ENCODE data around the gene HOXC9. TPM values are rescaled to one million over a fixed set of nuclear protein-coding genes. Genes with fewer than 3 reads are reported as not detected.

The HOXC9 gene
- total RNA-seq, 1 experiment from 2014 or later: 4.9 TPM

DNA sequence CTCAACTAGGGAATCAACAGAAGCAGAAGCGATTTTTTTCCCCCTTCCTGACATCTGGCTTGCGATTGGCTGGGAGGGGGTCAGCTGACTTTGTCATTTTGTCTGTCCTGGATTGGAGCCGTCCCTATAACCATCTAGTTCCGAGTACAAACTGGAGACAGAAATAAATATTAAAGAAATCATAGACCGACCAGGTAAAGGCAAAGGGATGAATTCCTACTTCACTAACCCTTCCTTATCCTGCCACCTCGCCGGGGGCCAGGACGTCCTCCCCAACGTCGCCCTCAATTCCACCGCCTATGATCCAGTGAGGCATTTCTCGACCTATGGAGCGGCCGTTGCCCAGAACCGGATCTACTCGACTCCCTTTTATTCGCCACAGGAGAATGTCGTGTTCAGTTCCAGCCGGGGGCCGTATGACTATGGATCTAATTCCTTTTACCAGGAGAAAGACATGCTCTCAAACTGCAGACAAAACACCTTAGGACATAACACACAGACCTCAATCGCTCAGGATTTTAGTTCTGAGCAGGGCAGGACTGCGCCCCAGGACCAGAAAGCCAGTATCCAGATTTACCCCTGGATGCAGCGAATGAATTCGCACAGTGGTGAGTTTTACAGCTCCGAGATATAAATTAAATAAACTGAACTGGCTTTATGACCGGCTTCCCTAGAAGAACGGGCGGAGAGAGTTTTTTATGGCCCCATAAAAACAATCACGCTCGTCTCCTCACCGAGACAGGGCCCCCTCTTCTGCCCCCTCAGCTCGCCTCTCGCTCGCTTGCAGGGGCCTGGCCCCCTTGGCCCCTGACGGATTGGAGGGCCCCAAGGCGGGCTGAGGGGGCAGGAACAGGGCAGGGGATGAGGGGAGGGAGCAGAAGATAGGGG is 28.6 kb downstream of the HOXC9 start, which contains the start of gene HOXC6:
Gene HOXC6, plus strand, starts transcription at position 127 of the 888 bp plus-strand sequence. Its CDS starts 82 bp downstream, at position 209.
- no peak for DNase-seq (ENCODE audit: low read depth)

DNA sequence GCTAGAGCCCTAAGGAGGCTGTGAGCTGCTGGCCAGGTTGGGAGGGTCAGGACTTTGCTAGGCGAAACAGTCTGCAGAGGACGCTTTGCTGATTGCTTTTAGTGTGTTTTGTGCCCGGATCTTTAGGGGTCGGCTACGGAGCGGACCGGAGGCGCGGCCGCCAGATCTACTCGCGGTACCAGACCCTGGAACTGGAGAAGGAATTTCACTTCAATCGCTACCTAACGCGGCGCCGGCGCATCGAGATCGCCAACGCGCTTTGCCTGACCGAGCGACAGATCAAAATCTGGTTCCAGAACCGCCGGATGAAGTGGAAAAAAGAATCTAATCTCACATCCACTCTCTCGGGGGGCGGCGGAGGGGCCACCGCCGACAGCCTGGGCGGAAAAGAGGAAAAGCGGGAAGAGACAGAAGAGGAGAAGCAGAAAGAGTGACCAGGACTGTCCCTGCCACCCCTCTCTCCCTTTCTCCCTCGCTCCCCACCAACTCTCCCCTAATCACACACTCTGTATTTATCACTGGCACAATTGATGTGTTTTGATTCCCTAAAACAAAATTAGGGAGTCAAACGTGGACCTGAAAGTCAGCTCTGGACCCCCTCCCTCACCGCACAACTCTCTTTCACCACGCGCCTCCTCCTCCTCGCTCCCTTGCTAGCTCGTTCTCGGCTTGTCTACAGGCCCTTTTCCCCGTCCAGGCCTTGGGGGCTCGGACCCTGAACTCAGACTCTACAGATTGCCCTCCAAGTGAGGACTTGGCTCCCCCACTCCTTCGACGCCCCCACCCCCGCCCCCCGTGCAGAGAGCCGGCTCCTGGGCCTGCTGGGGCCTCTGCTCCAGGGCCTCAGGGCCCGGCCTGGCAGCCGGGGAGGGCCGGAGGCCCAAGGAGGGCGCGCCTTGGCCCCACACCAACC is 29.8 kb downstream of the HOXC9 start:
- DNase-seq (ENCODE audit: low read depth): no peak

DNA sequence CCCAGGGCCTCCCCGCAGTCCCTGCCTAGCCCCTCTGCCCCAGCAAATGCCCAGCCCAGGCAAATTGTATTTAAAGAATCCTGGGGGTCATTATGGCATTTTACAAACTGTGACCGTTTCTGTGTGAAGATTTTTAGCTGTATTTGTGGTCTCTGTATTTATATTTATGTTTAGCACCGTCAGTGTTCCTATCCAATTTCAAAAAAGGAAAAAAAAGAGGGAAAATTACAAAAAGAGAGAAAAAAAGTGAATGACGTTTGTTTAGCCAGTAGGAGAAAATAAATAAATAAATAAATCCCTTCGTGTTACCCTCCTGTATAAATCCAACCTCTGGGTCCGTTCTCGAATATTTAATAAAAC is 30.5 kb downstream of the HOXC9 start:
- DNase-seq (ENCODE audit: low read depth): no peak

DNA sequence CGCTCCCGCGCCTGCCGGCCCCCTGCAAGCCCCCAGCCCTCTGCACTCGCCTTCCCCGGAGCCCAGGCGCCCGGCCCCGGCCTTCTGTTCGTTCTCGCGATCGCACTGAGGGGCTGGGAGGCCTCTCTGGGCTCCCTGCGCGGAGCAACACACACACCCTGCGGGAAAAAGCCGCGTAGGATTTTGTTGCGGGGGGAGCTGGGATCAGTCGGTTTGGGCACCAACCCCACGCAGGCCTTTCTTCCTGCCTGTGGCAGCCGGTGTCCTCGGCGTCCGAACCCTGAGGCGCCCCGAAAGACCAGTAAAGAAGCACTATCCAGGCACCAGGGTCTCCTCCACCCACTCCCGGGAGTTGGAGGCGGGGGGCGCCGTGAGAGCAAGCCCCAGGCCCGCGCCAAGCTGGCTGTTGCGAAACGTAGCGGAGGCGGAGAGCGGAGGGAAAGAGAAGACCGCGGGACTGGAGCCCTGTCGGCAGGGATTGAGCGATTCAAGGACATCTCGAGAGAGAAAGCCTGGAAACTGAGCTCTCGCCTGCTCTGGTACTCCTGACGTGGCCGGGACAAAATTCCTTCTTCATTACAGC is 31.0 kb downstream of the HOXC9 start:
- DNase-seq (ENCODE audit: low read depth): no peak

DNA sequence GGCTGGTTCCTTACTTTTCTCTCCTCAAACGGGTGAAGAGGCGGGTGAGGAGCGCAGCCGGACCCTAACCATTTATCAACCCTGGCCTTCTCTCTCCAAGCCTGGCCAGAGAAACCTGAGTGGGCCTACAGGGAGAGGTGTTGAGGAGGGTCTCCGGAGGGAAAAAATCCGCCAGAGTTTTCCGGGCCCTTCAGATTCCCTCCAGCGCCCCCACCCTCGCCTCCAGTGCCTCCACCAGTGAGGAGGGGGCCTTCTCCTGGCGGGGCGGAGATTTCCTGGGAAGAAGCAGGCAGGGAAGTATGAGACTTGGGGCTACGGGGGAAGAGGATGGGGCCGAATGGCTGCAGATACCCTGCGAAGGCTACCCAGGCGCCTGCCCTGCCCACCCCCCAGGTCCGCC is 31.5 kb downstream of the HOXC9 start:
- no peak for DNase-seq (ENCODE audit: low read depth)

DNA sequence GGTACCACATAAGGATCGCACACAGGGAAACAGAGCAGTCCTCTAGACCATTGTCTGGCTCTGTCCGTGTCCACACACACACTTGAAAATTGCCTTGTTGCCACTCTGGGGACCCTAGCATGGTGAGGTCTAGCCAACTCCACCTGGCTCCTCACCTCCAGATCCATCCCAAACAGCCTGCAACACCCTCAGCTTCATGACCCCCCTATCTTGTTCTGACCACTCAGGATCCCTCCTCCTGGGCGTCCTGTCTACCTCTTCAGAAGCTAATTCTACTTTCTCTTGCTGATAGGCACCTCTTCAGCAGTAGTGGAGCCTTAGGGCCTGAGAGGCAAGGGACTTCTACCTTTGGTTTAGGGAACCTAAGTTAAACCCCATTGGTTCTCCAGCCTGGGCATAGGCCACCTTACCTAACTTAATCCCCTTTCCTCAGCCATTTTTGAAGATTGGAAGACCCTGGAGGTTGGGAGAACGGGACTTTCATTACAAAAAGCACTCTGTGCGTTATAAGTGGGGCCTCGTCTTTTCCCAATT is 32.2 kb downstream of the HOXC9 start:
- no peak for DNase-seq (ENCODE audit: low read depth)

DNA sequence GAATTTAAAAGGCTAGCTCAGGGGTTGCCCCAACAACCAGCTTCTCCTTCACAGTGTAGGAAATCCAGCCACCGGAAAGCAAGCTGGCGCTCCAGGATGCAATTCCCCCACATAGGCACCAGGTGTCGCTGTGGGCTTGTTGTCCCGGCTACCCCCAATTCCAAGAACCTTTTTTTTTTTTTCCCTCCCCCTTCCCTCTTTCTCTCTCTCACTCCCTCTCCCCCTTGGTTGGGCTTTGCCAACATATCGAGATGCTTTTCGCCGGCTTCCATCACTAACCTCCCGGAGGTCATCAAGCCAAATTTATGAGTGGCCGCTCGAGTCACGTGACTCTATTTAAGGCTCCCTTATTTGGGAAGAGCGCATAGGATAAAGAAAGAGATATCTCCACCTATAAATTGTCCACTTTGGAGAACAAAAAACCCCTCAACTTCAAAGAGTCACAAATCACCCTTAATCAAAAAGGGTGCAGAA is 32.7 kb downstream of the HOXC9 start, which contains the start of gene HOXC5:
Gene HOXC5, plus strand, starts transcription at position 424 of the 474 bp plus-strand sequence. CDS start 73 bp downstream, outside the sequence.
- DNase-seq (ENCODE audit: low read depth): peak; percentile 70

DNA sequence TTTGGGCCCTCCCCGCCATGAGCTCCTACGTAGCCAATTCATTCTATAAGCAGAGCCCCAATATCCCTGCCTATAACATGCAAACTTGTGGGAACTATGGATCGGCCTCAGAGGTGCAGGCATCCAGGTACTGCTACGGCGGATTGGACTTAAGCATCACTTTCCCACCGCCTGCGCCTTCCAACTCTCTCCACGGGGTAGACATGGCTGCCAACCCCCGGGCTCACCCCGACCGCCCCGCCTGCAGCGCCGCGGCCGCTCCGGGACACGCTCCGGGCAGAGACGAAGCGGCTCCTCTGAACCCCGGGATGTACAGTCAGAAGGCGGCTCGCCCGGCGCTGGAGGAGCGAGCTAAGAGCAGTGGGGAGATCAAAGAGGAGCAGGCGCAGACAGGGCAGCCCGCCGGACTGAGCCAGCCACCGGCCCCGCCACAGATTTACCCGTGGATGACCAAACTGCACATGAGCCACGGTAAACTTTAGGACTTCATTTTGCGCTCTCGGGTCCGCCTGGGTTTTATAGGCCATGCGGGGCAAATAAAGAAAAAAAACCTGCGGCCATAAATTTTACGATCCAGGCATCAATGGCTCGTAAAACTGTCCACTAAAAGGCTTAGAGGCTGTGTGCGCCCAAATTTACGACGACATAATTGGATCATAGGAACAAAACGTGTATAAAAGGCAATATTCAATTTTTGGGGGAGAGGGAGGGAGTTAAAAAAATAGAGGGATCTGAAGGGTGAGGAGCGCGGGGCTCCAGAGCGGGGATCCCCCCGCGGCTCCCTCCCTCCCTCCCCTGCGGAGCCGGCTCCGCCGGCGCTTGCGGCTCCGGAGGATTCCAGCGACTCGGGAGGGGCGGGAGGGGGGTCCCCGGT is 33.4 kb downstream of the HOXC9 start:
- DNase-seq (ENCODE audit: low read depth): peak; percentile 46

DNA sequence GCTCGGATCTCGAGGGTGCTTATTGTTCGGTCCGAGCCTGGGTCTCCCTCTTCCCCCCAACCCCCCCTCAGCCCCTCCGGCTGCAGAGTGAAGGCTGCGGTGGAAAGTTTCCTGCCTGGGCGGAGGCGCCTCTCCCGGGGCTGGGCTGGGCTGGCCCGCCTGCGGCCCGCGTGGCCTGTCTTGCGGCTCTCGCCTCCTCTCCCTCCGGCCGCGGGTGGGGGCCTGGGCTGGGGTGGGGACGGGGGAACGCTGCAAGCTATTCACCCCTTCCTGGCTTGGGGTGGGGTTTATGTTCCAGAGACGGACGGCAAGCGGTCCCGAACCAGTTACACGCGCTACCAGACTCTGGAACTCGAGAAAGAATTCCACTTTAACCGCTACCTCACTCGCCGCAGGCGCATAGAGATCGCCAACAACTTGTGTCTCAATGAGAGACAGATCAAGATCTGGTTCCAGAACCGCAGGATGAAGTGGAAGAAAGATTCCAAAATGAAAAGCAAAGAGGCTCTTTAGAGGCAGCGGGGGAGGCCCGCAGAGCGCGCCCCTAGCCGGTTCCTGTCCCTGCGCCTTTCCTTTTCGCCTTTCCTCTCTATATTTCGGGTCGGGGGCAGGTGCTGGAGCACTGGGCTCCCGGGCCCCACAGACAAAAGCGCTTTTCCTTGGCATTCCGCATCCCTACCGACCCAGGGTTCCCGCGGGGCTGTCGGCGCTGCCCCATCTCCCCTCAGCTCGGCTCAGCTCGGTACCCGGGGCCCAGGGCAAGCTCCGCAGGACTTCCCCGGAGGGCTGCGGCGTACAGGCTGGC is 34.2 kb downstream of the HOXC9 start:
- DNase-seq (ENCODE audit: low read depth): no peak

DNA sequence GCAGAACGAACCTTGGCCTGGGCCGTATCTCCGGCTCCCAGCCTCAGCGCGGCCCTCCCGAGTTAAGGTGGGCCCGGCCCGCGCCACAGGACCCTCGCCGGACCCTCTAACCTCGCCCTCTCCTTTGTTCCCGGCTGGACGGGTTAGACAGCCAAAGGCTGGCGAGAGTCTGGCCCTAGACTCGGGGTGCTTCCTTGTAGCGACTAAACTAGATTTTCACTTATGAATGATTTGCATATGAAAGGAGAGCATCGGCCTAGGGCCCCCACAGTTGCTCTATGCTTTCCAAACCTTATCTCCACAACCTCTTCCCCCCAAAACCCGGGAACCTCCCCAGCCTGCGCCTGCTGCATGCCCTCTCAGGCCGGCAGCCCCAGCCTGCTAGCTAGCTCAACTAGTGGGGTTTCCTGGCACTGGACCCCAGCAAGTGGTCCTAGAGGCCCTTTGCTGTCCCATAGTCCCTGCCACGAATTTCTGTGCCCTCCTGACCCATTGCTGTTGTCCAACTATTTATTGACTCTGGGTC is 34.9 kb downstream of the HOXC9 start:
- DNase-seq (ENCODE audit: low read depth): no peak

DNA sequence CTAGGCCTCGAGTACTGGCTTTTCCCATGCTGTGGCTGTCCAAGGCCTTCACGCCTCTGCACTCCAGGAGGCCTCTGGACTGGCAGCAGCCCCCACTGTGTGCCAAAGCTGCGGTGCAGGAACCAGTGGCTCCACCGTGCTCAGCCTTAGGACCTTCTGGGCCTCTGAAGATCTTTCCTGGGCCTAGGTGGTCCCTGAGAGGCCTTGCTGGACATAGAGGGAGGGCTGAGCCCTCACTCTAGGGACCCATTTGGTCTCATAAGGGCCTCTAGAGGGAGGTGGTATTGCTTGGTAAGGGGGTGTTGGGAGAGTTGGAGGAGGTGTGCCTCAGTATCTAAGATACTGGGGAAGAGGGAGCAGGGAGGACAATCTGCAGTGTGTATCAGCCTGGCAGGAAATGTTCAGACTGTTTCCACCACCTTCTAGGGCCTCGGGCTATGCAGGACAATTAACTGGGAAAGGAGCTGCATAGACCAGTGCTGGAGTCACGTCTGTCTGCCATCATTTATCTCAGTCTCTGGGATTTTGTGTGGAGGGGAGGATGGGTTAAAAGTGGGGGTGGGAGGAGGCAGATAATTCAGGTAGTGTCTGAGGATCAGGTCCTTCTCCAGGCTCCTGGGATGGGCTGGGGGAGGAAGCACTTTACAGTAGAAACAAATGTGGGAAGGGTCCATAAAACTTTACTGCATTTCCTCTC is 35.8 kb downstream of the HOXC9 start:
- peak; percentile 28 for DNase-seq (ENCODE audit: low read depth)

DNA sequence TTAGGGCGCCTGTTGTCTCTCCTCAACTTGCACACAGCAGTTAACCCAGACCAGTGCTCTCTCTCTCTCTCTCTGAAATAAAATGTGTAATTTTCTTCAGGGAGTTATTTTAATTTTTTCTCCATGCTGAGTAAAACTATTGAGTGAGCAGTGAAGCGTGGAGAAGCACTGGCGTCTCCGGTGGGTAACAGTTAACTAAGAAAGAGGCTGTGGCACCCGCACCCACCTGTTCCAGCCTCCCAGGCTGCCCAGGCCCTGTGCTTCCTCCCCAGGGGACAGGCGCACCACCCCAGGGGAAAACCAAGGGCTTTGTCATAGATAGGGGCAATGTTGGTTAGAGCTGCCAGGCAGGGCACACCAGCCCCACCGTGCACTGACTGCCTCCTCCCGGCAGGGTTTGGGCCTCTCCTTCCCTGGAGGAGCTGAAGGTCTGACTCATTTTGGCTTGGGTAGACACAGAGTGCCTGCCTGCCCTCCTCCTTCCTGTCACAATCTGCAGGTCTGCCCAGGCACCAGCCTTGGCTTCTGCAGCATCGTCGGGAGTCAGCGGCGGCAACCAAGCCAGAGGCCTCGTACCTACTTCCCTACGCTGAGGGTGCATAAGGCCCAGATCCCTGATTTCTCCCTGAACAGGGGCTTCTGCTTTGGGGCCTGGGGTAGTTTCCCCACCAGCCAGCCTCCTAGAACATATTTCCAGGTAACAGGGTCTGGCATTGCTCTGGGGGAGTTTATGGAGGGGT is 36.8 kb downstream of the HOXC9 start:
- DNase-seq (ENCODE audit: low read depth): peak; percentile 65

DNA sequence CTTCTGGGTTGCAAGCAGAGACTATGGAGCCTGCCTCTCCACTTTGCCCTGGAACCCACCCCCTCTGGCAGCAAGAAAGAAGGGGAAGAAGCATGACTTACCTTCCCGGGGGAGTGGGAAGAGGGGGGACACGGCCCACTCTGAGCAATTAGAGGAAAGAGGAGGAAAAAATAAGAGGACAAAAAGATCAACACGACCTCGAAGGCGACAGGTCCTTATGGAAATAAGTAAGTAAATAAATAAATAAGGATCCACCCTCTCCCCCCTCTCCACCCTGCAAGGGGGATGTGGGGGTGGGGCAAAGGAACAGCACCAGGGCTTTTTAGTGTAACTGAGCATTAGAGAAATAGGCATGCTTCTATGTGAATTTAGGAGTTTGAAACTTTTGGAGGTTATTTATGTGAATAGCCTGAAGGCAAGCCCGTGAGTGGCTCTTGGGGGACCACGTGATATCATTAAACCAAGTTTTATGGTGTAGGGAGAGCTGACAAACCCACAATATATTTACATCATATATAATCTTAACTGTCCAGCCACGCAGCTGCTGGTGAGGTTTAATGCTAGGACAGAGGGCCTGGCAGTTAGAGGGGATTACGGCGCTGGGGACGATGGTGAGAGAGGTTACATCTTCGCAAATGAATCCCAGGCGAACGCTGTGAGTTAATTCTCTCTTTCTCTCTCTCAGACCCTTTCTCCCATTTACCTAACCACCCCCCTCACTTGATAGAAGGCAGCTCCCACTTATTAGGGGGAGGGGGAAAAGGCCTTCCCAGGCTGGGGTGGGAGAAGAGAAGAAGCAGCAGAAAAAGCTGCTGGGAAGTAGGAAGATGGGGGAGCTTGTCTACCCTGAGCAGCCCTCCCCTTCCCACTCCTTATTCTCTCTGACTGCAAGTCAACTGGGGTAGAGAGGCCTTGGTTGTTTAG is 37.7 kb downstream of the HOXC9 start:
- DNase-seq (ENCODE audit: low read depth): no peak

DNA sequence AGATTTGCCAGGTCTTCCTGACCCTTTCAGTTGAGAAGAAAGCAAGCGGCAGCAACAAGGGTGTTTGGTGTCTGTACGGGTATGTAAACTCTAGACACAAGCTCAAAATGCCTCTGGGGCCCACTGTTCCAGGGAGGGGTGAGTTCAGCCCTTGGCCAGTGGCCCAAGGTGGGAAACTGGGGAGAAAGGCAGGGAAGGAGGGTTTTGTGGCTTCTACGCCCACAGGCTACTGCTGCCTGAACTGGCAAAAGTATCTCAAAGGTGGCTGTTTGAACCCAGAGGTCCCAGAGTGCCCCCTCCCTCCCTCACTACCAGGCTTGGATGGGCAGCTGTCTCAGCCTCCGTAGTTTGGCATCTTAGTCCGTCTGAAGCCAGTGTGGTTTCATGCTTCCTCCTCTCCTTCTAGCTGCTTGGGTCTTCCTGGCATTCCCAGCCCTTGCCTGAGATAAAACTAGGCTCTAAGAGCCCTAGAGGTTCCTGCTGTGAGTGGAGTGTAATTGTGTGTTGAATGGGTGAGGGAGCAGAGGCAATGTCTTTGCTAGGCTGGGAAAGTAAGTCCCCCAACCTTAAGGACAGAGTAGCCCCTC is 38.4 kb downstream of the HOXC9 start:
- DNase-seq (ENCODE audit: low read depth): no peak

DNA sequence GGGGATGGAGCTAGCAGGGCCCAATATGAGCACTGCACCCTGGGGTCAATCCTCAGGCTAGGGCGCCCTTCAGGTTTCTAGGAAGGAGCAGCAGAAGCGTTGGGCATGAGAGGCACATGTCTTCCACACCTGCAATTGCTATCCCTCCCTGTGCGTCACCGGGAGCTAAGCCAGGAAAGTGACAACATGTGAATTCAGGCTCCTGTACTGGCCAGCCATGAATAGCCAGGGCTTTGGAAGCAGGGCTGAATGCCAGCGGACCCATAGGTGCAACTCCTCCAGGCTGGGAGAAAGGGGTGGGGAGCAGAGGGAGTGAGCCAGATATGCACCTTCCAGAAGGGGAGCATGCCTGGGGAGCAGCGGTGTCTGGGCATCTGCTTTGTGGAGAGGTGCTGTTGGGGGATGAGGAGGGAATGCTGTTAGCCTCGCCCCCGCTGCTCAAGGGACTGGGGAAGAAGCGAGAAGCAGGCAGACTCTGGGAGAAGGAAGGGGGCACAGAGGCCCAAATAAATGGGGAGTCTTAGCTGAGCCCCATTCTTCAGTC is 39.0 kb downstream of the HOXC9 start:
- no peak for DNase-seq (ENCODE audit: low read depth)

DNA sequence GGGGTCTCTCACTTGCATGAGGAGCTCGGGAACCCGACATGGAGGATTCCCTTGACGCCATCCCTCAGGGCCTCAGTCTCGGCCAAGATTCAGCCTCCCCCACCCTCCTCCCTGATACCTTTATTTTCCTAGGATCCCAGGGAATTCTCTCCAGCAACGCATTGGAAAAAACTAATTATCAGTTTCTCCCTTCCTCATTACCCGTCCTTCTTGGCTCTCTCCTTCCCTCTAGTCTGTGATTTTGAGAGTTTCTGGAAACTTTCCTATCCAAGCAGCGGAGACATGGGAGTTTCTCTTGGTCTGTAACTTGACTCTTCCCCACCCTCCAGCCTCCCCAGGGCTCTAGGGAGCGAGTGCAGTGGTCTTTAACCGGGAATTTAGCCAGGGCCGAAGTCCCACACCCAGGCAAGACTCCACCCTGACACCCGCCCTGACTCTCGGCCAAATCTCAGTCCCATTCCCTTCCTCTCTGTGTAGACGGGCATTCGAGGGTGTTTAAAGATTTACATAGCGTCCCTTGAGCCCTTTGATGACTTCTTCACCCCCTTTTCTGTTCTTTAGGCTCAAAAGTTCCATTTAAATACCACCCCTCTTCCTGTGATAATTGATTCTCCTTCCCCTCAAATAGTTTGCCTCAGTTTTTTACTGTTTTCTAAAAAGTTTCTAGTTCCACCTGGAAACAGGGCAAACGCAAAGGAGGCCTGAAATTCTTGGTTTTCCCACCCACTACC is 39.6 kb downstream of the HOXC9 start:
- DNase-seq (ENCODE audit: low read depth): no peak
